Stimulated activated naive CD4-positive, alpha-beta T cell (primary cell): Measurements from ENCODE around the gene ZNF575.
"Not testable (repeated sequence)": the region's sequence is repeated elsewhere in the genome, so short reads cannot be mapped to it uniquely, and the experiment has no call there.

Experiments used
- DNase-seq, 6 experiments: peaks; one replicate each; lab custom pipeline; 2025; lab: John Stamatoyannopoulos, UW

ZNF575 gene

GRCh38 chr19:43541920-43542650, 9.1 kb downstream of the ZNF575 start:
- DNase-seq = no peak

- no peak for DNase-seq
These were observed 11.1 kb downstream of the ZNF575 start for GRCh38 chr19:43544077-43544476.

GRCh38 chr19:43545276-43545675, 12.3 kb downstream of the ZNF575 start:
- no peak for DNase-seq

GRCh38 chr19:43545981-43546380, 13.0 kb downstream of the ZNF575 start:
- no peak for DNase-seq

GRCh38 chr19:43546581-43546980, 13.6 kb downstream of the ZNF575 start:
- DNase-seq = no peak

- DNase-seq = not testable (repeated sequence)
These were observed 14.9 kb downstream of the ZNF575 start for GRCh38 chr19:43547926-43548325.

GRCh38 chr19:43548706-43549105, 15.7 kb downstream of the ZNF575 start:
- no peak for DNase-seq

GRCh38 chr19:43551399-43552197, 18.6 kb downstream of the ZNF575 start:
- no peak for DNase-seq

GRCh38 chr19:43552198-43552450, 19.1 kb downstream of the ZNF575 start:
- DNase-seq = no peak

GRCh38 chr19:43552616-43553015, 19.6 kb downstream of the ZNF575 start:
- DNase-seq = no peak

- no peak for DNase-seq
These were observed 20.7 kb downstream of the ZNF575 start for GRCh38 chr19:43553656-43554055.

- DNase-seq = no peak
These were observed 21.4 kb downstream of the ZNF575 start for GRCh38 chr19:43554317-43554895.

GRCh38 chr19:43555185-43555770, 22.3 kb downstream of the ZNF575 start:
- peak; percentile 67 to 90 (median 75) for DNase-seq

GRCh38 chr19:43560687-43561086, 27.7 kb downstream of the ZNF575 start:
- DNase-seq = peak in 2 of 6 experiments; percentile 17 to 18

GRCh38 chr19:43561139-43561970, 28.4 kb downstream of the ZNF575 start:
- DNase-seq = no peak

GRCh38 chr19:43562226-43562697, 29.3 kb downstream of the ZNF575 start:
- DNase-seq = peak in 3 of 6 experiments; percentile 15 to 37 (median 27)

- DNase-seq = peak; percentile 37 to 82 (median 72)
These were observed 29.8 kb downstream of the ZNF575 start for GRCh38 chr19:43562698-43563241.

- DNase-seq = peak in 1 of 6 experiments; percentile 7
These were observed 30.9 kb downstream of the ZNF575 start for GRCh38 chr19:43563816-43564457.

GRCh38 chr19:43564800-43565199, 31.8 kb downstream of the ZNF575 start:
- DNase-seq = no peak

GRCh38 chr19:43569657-43570056, 36.7 kb downstream of the ZNF575 start:
- DNase-seq = no peak
